Kasumi-1 (cell line): ENCODE results near the gene UGT2B11.
"Not testable (repeated sequence)": the region's sequence is repeated elsewhere in the genome, so short reads cannot be mapped to it uniquely, and the experiment has no call there.

Source experiments
- DNase-seq, 2 experiments: peaks; one replicate each; lab custom pipeline; 2025; lab: John Stamatoyannopoulos, UW

Gene UGT2B11

GRCh38 chr4:69214716-69215115 is at the start of gene UGT2B11:
Gene UGT2B11, minus strand, starts transcription at chr4:69214748. Its CDS starts 26 bp downstream, at chr4:69214722.
- DNase-seq, result no peak

- not testable (repeated sequence) for DNase-seq
Observed at GRCh38 chr4:69253147-69253772, 38.7 kb upstream of the UGT2B11 start.

GRCh38 chr4:69250884-69251283 is 36.3 kb upstream of the UGT2B11 start:
- DNase-seq, result not testable (repeated sequence)

- DNase-seq, result peak; percentile 1 to 8
Observed at GRCh38 chr4:69242562-69243240, 28.2 kb upstream of the UGT2B11 start.

GRCh38 chr4:69241746-69242145 is 27.2 kb upstream of the UGT2B11 start:
- not testable (repeated sequence) for DNase-seq

- DNase-seq, result not testable (repeated sequence)
Observed at GRCh38 chr4:69240787-69241186, 26.2 kb upstream of the UGT2B11 start.

- DNase-seq, result no peak
Observed at GRCh38 chr4:69239557-69240168, 25.1 kb upstream of the UGT2B11 start.

- no peak for DNase-seq
Observed at GRCh38 chr4:69239092-69239491, 24.5 kb upstream of the UGT2B11 start.

GRCh38 chr4:69224891-69225290 is 10.3 kb upstream of the UGT2B11 start:
- DNase-seq, result no peak

GRCh38 chr4:69223277-69223676 is 8.7 kb upstream of the UGT2B11 start:
- not testable (repeated sequence) for DNase-seq

- DNase-seq, result not testable (repeated sequence)
Observed at GRCh38 chr4:69218491-69218890, 3.9 kb upstream of the UGT2B11 start.

GRCh38 chr4:69210911-69211310 is 3.6 kb downstream of the UGT2B11 start:
- no peak for DNase-seq

GRCh38 chr4:69198506-69198905 is 16.0 kb downstream of the UGT2B11 start:
- not testable (repeated sequence) for DNase-seq

GRCh38 chr4:69196209-69196965 is 18.2 kb downstream of the UGT2B11 start:
- no peak for DNase-seq

- DNase-seq, result no peak
Observed at GRCh38 chr4:69194166-69194565, 20.4 kb downstream of the UGT2B11 start.

- DNase-seq, result not testable (repeated sequence)
Observed at GRCh38 chr4:69191905-69192304, 22.6 kb downstream of the UGT2B11 start.

- DNase-seq, result not testable (repeated sequence)
Observed at GRCh38 chr4:69190621-69191020, 23.9 kb downstream of the UGT2B11 start.

- DNase-seq, result not testable (repeated sequence)
Observed at GRCh38 chr4:69181519-69182169, 32.9 kb downstream of the UGT2B11 start.

GRCh38 chr4:69179817-69180216 is 34.7 kb downstream of the UGT2B11 start:
- not testable (repeated sequence) for DNase-seq

GRCh38 chr4:69178751-69179205 is 35.8 kb downstream of the UGT2B11 start:
- not testable (repeated sequence) for DNase-seq
